HCT116 (cell line): ENCODE measurements around the gene FAM234B. TPM values are rescaled to one million over a fixed set of nuclear protein-coding genes. Genes with fewer than 3 reads are reported as not detected.

ENCODE experiments used
- ATAC-seq: fragments of 200-7000 bp; cut with Tn5 transposase; 2 replicates; pipeline ENCODE4 v1.9.1; 2020; ENCODE audit warnings: mild to moderate bottlenecking, moderate library complexity
- BruUV-seq: library from RNA; stranded (reverse); fragments of 400-500 nt; replicated peaks from 2 replicates; lab custom pipeline; 2021; lab: Mats Ljungman, UMichigan
- CTCF ChIA-PET: fragments of 300-600 bp; sonication (Branson Sonifier 250); formaldehyde crosslinking; loops from one replicate; lab custom pipeline; 2021; ENCODE audit warnings: antibody characterized with exemption; lab: Charles Lee
- POLR2A ChIA-PET: fragments of 300-600, 350-600 bp; sonication (Branson Sonifier 250); formaldehyde crosslinking; loops from one replicate; lab custom pipeline; 2021; ENCODE audit warnings: antibody characterized with exemption; lab: Charles Lee
- RAD21 ChIA-PET, 2 experiments: fragments of 300-600 bp; sonication (Branson Sonifier 250); formaldehyde crosslinking; loops; one replicate each; lab custom pipeline; 2023; ENCODE audit warnings: low total read pairs in 2 of 2; ENCODE audit not compliant: uncharacterized antibody in 2 of 2, unreplicated experiment in 2 of 2, low non-redundant PET in 1 of 2; lab: Charles Lee
- DNase-seq: peaks from one replicate; pipeline ENCODE4 v3.0.0-alpha.2; 2010; ENCODE audit warnings: low read depth, low spot score
- H2AFZ ChIP-seq: fragments of 200-600 bp; shearing (Covaris generic), sonication (generic); 2 replicates; pipeline ENCODE4 v1.6.1; 2017; ENCODE audit warnings: low read depth, mixed run types, mixed read lengths, antibody characterized with exemption, low read length; ENCODE audit not compliant: poor library complexity, severe bottlenecking
- H3K27ac ChIP-seq: 2 replicates; pipeline ENCODE4 v1.5.1; 2012; ENCODE audit warnings: low read depth, low read length
- H3K27me3 ChIP-seq: fragments of 200-600 bp; sonication (generic); 2 replicates; pipeline ENCODE4 v1.6.1; 2016; ENCODE audit warnings: mixed run types, low read length, mixed read lengths; ENCODE audit not compliant: insufficient read depth
- H3K36me3 ChIP-seq, 2 experiments: fragments of 200-500 bp in 1 of 2; fragments of 200-600 bp in 1 of 2; sonication (Bioruptor generic) in 1 of 2; sonication (generic) in 1 of 2; 2 replicates each; pipeline versions ENCODE4 v1.5.1 to v1.6.1; 2014 to 2016; ENCODE audit warnings: low read length in 2 of 2, inconsistent platforms in 1 of 2, mixed read lengths in 1 of 2, mixed run types in 1 of 2; ENCODE audit not compliant: insufficient read depth in 2 of 2, control insufficient read depth in 1 of 2
- H3K4me1 ChIP-seq, 2 experiments: fragments of 200-600 bp in 1 of 2; sonication (generic) in 1 of 2; 2 replicates each; pipeline versions ENCODE4 v1.5.1 to v1.6.1; 2012 to 2017; ENCODE audit warnings: low read length in 2 of 2, inconsistent platforms in 1 of 2, mild to moderate bottlenecking in 1 of 2, mixed read lengths in 1 of 2, mixed run types in 1 of 2, moderate library complexity in 1 of 2; ENCODE audit not compliant: insufficient read depth in 2 of 2, control insufficient read depth in 1 of 2
- H3K4me2 ChIP-seq: fragments of 200-600 bp; sonication (generic); 2 replicates; pipeline ENCODE4 v1.6.1; 2017; ENCODE audit warnings: mixed run types, low read length, mixed read lengths
- H3K4me3 ChIP-seq, 2 experiments: fragments of 200-600 bp in 1 of 2; sonication (generic) in 1 of 2; replicated peaks in 1 of 2; 2 replicates each; pipeline ENCODE4 v1.5.1; 2011 to 2016; ENCODE audit warnings: low read length in 2 of 2, control low read depth in 1 of 2, low read depth in 1 of 2, mild to moderate bottlenecking in 1 of 2, mixed read lengths in 1 of 2, mixed run types in 1 of 2
- H3K79me2 ChIP-seq: fragments of 200-600 bp; sonication (generic); 2 replicates; pipeline ENCODE4 v1.6.1; 2017; ENCODE audit warnings: mild to moderate bottlenecking, mixed run types, low read length, moderate library complexity, mixed read lengths; ENCODE audit not compliant: insufficient read depth
- H3K9ac ChIP-seq: fragments of 200-600 bp; sonication (generic); 2 replicates; pipeline ENCODE4 v1.6.1; 2016; ENCODE audit warnings: low read length, mixed read lengths
- H3K9me2 ChIP-seq: fragments of 200-600 bp; sonication (generic), shearing (Covaris generic); 2 replicates; pipeline ENCODE4 v1.6.1; 2017; ENCODE audit warnings: mixed run types, mild to moderate bottlenecking, moderate library complexity; ENCODE audit not compliant: insufficient read depth
- H3K9me3 ChIP-seq, 2 experiments: fragments of 200-500 bp in 1 of 2; fragments of 200-600 bp in 1 of 2; sonication (Bioruptor generic) in 1 of 2; sonication (generic) in 1 of 2; 2 replicates each; pipeline ENCODE4 v1.6.1; 2014 to 2017; ENCODE audit warnings: low read length in 2 of 2, mixed read lengths in 2 of 2, inconsistent platforms in 1 of 2, low read depth in 1 of 2, mild to moderate bottlenecking in 1 of 2, mixed run types in 1 of 2, moderate library complexity in 1 of 2; ENCODE audit not compliant: control insufficient read depth in 1 of 2, insufficient read depth in 1 of 2
- H4K20me1 ChIP-seq: fragments of 200-600 bp; sonication (generic), shearing (Covaris generic); 2 replicates; pipeline ENCODE4 v1.6.1; 2017; ENCODE audit warnings: mixed run types, mild to moderate bottlenecking, moderate library complexity; ENCODE audit not compliant: insufficient read depth
- ATF3 ChIP-seq: IDR thresholded peaks from 2 replicates; pipeline ENCODE4 v1.6.1; 2012
- CTCF ChIP-seq, 3 experiments: fragments of 200-600 bp in 1 of 3; sonication (generic) in 1 of 3; IDR thresholded peaks in 2 of 3; conservative IDR thresholded peaks in 1 of 3; 2 replicates each; pipeline ENCODE4 v1.5.1; 2012 to 2017; ENCODE audit warnings: low read depth in 2 of 3, low read length in 2 of 3, antibody characterized with exemption in 1 of 3, borderline replicate concordance in 1 of 3, control low read depth in 1 of 3, mild to moderate bottlenecking in 1 of 3, mixed read lengths in 1 of 3, mixed run types in 1 of 3, moderate library complexity in 1 of 3; ENCODE audit not compliant: insufficient read depth in 1 of 3
- EGR1 ChIP-seq: IDR thresholded peaks from 2 replicates; pipeline ENCODE4 v1.6.1; 2012; ENCODE audit warnings: low read depth
- EZH2 ChIP-seq: fragments of 200-600 bp; sonication (generic); IDR thresholded peaks from 2 replicates; pipeline ENCODE4 v1.6.1; 2017; ENCODE audit warnings: antibody characterized with exemption, mixed run types
- POLR2A ChIP-seq: IDR thresholded peaks from 2 replicates; pipeline ENCODE4 v1.7.0; 2011; ENCODE audit warnings: borderline replicate concordance; ENCODE audit not compliant: insufficient read depth, insufficient read length; ENCODE audit errors: extremely low read depth
- SIN3A ChIP-seq: IDR thresholded peaks from 2 replicates; pipeline ENCODE4 v1.6.1; 2012; ENCODE audit warnings: low read depth
- TCF7L2 ChIP-seq: IDR thresholded peaks from 2 replicates; pipeline ENCODE4 v1.7.0; 2011; ENCODE audit warnings: borderline replicate concordance, inconsistent platforms; ENCODE audit not compliant: insufficient read depth, insufficient read length; ENCODE audit errors: extremely low read depth
- ZNF274 ChIP-seq: fragments of 200-500 bp; sonication (Bioruptor generic); IDR thresholded peaks from 2 replicates; pipeline ENCODE4 v1.6.1; 2014; ENCODE audit warnings: mild to moderate bottlenecking, low read depth, low read length, inconsistent platforms
- intact Hi-C: fragments of 100-400 bp; cut with micrococcal nuclease; formaldehyde crosslinking; loops from 2 replicates; pipeline ENCODE4 v1.10.0; 2022
- total RNA-seq: library from RNA; stranded (reverse); gene quantifications from one replicate; pipeline ENCODE4 v1.2.1, GENCODE V29; 2021; ENCODE audit not compliant: unreplicated experiment
- TF ChIP-seq, protein P1 (sequence below): IDR thresholded peaks from 2 replicates; pipeline ENCODE4 v1.6.1; 2011; ENCODE audit warnings: mild to moderate bottlenecking, low read length, moderate library complexity; ENCODE audit not compliant: insufficient replicate concordance; ENCODE audit errors: extremely low read depth

The FAM234B gene
- total RNA-seq, 1 experiment from 2014 or later: 15.9 TPM

DNA sequence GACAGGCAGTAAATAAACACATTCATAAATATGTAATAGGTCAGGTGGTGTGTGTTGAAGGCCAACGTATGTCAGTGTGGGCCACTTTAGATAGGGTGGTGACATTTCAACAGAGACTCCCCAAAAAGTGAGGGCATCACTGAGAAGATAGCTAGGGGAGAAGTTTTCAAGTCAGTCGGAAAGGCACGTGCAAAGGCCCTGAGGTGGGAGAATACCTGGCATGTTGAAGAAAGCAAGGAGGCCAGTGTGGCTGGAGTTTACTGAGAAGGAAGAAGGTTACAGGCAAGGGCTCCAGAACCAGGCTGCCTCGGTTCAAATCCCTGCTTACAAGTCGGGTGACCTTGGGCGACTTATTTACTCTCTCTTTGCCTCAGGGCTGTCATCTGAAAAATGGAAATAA is 33.1 kb upstream of the FAM234B start:
- no peak overlapping the region for H3K9ac ChIP-seq
- H3K79me2 ChIP-seq: no peaks in the 10 kb centered on the region
- no TSS peak for BruUV-seq
- ATAC-seq (no peak), DNase-seq (no peak)
- H3K27me3 ChIP-seq: no peaks in the 10 kb centered on the region
- H3K27ac ChIP-seq: no peak overlapping the region
- no peaks in the 10 kb centered on the region for H4K20me1 ChIP-seq
- ChIA-PET RAD21 (no interaction called here), POLR2A (no interaction called here), CTCF (no interaction called here)
- no peak overlapping the region for H3K4me3 ChIP-seq
- intact Hi-C loops: no loop called here
- H3K4me2 ChIP-seq: no peak overlapping the region
- no peaks in the 10 kb centered on the region for H3K9me3 ChIP-seq
- H3K36me3 ChIP-seq: no peaks in the 10 kb centered on the region
- no peak overlapping the region for H2AFZ ChIP-seq
- TF ChIP-seq EGR1 (no peak), CTCF (IDR thresholded peaks at IDR 0.05 in 2 of 3, conservative IDR thresholded peaks at IDR 0.05 in 1 of 3; ENCODE audit: borderline replicate concordance in 1 of 3, insufficient read depth in 1 of 3, low read depth in 2 of 3, low read length in 2 of 3) (no peak), EZH2 (no peak), ATF3 (no peak), ZNF274 (no peak), POLR2A (no peak), TCF7L2 (no peak), SIN3A (no peak)
- TF ChIP-seq, protein P1, sequence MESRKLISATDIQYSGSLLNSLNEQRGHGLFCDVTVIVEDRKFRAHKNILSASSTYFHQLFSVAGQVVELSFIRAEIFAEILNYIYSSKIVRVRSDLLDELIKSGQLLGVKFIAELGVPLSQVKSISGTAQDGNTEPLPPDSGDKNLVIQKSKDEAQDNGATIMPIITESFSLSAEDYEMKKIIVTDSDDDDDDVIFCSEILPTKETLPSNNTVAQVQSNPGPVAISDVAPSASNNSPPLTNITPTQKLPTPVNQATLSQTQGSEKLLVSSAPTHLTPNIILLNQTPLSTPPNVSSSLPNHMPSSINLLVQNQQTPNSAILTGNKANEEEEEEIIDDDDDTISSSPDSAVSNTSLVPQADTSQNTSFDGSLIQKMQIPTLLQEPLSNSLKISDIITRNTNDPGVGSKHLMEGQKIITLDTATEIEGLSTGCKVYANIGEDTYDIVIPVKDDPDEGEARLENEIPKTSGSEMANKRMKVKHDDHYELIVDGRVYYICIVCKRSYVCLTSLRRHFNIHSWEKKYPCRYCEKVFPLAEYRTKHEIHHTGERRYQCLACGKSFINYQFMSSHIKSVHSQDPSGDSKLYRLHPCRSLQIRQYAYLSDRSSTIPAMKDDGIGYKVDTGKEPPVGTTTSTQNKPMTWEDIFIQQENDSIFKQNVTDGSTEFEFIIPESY: no peak
- H3K9me2 ChIP-seq: no peaks in the 10 kb centered on the region
- H3K4me1 ChIP-seq: peaks cover 10 to 12% of the 10 kb centered on the region in 2 experiments
